DND-41 (cell line): ENCODE data around the gene DNAJB1.

ENCODE experiments used
- ATAC-seq: fragments of 200-7000 bp; cut with Tn5 transposase; 3 replicates; pipeline ENCODE4 v1.9.1; 2021; ENCODE audit warnings: low read depth; ENCODE audit not compliant: insufficient read depth
- DNase-seq: peaks from one replicate; pipeline ENCODE4 v3.0.0-alpha.2; 2020
- H2AFZ ChIP-seq: 2 replicates; pipeline ENCODE4 v1.6.0; 2012; ENCODE audit warnings: low read depth, low read length
- H3K27ac ChIP-seq: 2 replicates; pipeline ENCODE4 v1.5.1; 2012; ENCODE audit warnings: low read length, inconsistent platforms
- H3K27me3 ChIP-seq: fragments of 200-600 bp; sonication (generic); 2 replicates; pipeline ENCODE4 v1.6.0; 2012; ENCODE audit warnings: low read length, mild to moderate bottlenecking, inconsistent platforms; ENCODE audit not compliant: insufficient read depth, poor library complexity
- H3K36me3 ChIP-seq: 2 replicates; pipeline ENCODE4 v1.5.1; 2012; ENCODE audit warnings: low read length, inconsistent platforms; ENCODE audit not compliant: insufficient read depth
- H3K4me1 ChIP-seq: 2 replicates; pipeline ENCODE4 v1.5.1; 2012; ENCODE audit warnings: mild to moderate bottlenecking, low read length; ENCODE audit not compliant: insufficient read depth
- H3K4me2 ChIP-seq: 2 replicates; pipeline ENCODE4 v1.6.0; 2012; ENCODE audit warnings: mild to moderate bottlenecking, moderate library complexity, low read length, inconsistent platforms; ENCODE audit not compliant: insufficient read depth
- H3K4me3 ChIP-seq, 2 experiments: fragments of 200-600 bp in 1 of 2; shearing (Covaris generic) in 1 of 2; 2 replicates each; pipeline ENCODE4 v1.5.1; 2012 to 2016; ENCODE audit warnings: inconsistent platforms in 2 of 2, low read length in 2 of 2, mild to moderate bottlenecking in 2 of 2, low read depth in 1 of 2, moderate library complexity in 1 of 2
- H3K79me2 ChIP-seq: 2 replicates; pipeline ENCODE4 v1.6.0; 2012; ENCODE audit warnings: low read length, inconsistent platforms; ENCODE audit not compliant: insufficient read depth
- H3K9ac ChIP-seq: 2 replicates; pipeline ENCODE4 v1.6.0; 2012; ENCODE audit warnings: low read depth, mild to moderate bottlenecking, inconsistent platforms, low read length, moderate library complexity
- H3K9me3 ChIP-seq: 2 replicates; pipeline ENCODE4 v1.5.1; 2012; ENCODE audit warnings: low read length, moderate library complexity, mild to moderate bottlenecking, inconsistent platforms; ENCODE audit not compliant: insufficient read depth, severe bottlenecking
- H4K20me1 ChIP-seq: 2 replicates; pipeline ENCODE4 v1.6.0; 2012; ENCODE audit warnings: low read length; ENCODE audit not compliant: insufficient read depth
- CTCF ChIP-seq: IDR thresholded peaks from 2 replicates; pipeline ENCODE4 v1.5.1; 2012; ENCODE audit warnings: borderline replicate concordance, low read length, moderate library complexity, mild to moderate bottlenecking; ENCODE audit not compliant: poor library complexity, severe bottlenecking; ENCODE audit errors: extremely low read depth
- EZH2 ChIP-seq: IDR thresholded peaks from 3 replicates; pipeline ENCODE4 v1.6.1; 2012; ENCODE audit warnings: borderline replicate concordance, low read depth, mild to moderate bottlenecking, moderate library complexity, low read length, inconsistent platforms; ENCODE audit not compliant: severe bottlenecking

Gene DNAJB1

GRCh38 chr19:14496029-14496833 lies 22.0 kb downstream of the DNAJB1 start, which contains the start of gene GIPC1:
Gene GIPC1 (minus strand): TSS chr19:14496127. CDS start chr19:14482976, 13,151 bp downstream.
- Histone ChIP-seq H3K4me3 (peak within 1 kb of the TSS; percentile 30 to 62; a peak in 3 of 4 replicates), H4K20me1 (peaks cover 7% of the 10 kb centered on the region; the same call in 1 of the 2 replicates), H3K27ac (peak within 1 kb of the TSS; percentile 58), H3K4me1 (peaks cover 28% of the 10 kb centered on the region), H3K9me3 (no peaks in the 10 kb centered on the region), H3K4me2 (peak within 1 kb of the TSS; percentile 76), H3K36me3 (peaks cover 11% of the 10 kb centered on the region), H3K9ac (peak within 1 kb of the TSS; percentile 54), H3K27me3 (no peaks in the 10 kb centered on the region), H2AFZ (peak within 1 kb of the TSS; percentile 68), H3K79me2 (peaks cover 14% of the 10 kb centered on the region)
- TF ChIP-seq CTCF (no peak), EZH2 (no peak)
- ATAC-seq (peak; percentile 95), DNase-seq (peak; percentile 94)

- peaks cover 7% of the 10 kb centered on the region; the same call in 1 of the 2 replicates for H4K20me1 ChIP-seq
- peak overlapping the region; percentile 54 for H3K9ac ChIP-seq
- peaks cover 11% of the 10 kb centered on the region for H3K36me3 ChIP-seq
- H3K4me2 ChIP-seq = peak overlapping the region; percentile 76
- peaks cover 28% of the 10 kb centered on the region for H3K4me1 ChIP-seq
- ATAC-seq (no peak), DNase-seq (no peak)
- H3K79me2 ChIP-seq = peaks cover 14% of the 10 kb centered on the region
- H3K9me3 ChIP-seq = no peaks in the 10 kb centered on the region
- peak overlapping the region; percentile 30 to 62; a peak in 3 of 4 replicates for H3K4me3 ChIP-seq
- no peak for TF ChIP-seq CTCF
- no peak for TF ChIP-seq EZH2
- no peaks in the 10 kb centered on the region for H3K27me3 ChIP-seq
- H3K27ac ChIP-seq = peak overlapping the region; percentile 2; the same call in 1 of the 2 replicates
- peak overlapping the region; percentile 45; the same call in 1 of the 2 replicates for H2AFZ ChIP-seq
Measured at GRCh38 chr19:14495672-14496028, 22.5 kb downstream of the DNAJB1 start.

GRCh38 chr19:14494910-14495671 lies 23.1 kb downstream of the DNAJB1 start:
- no peak for DNase-seq
- peaks cover 28% of the 10 kb centered on the region for H3K4me1 ChIP-seq
- peak overlapping the region; percentile 45; the same call in 1 of the 2 replicates for H2AFZ ChIP-seq

More at GRCh38 chr19:14494910-14495671, 23.1 kb downstream of the DNAJB1 start:
- Histone ChIP-seq H3K27me3 (no peaks in the 10 kb centered on the region), H3K79me2 (peaks cover 14% of the 10 kb centered on the region), H3K36me3 (peaks cover 11% of the 10 kb centered on the region), H3K27ac (peak overlapping the region; percentile 40), H3K4me2 (peak overlapping the region; percentile 76), H4K20me1 (peaks cover 7% of the 10 kb centered on the region; the same call in 1 of the 2 replicates), H3K9ac (peak overlapping the region; percentile 54), H3K4me3 (peak overlapping the region; percentile 30 to 62; a peak in 3 of 4 replicates), H3K9me3 (no peaks in the 10 kb centered on the region)
- TF ChIP-seq CTCF = no peak
- no peak for TF ChIP-seq EZH2
- no peak for ATAC-seq
